ENCODE results near the gene YIPF3. TPM values are rescaled to one million over a fixed set of nuclear protein-coding genes. Genes with fewer than 3 reads are reported as not detected.

Gene YIPF3
- total RNA-seq, 1 experiment from 2014 or later, result 81.8 TPM

DNA sequence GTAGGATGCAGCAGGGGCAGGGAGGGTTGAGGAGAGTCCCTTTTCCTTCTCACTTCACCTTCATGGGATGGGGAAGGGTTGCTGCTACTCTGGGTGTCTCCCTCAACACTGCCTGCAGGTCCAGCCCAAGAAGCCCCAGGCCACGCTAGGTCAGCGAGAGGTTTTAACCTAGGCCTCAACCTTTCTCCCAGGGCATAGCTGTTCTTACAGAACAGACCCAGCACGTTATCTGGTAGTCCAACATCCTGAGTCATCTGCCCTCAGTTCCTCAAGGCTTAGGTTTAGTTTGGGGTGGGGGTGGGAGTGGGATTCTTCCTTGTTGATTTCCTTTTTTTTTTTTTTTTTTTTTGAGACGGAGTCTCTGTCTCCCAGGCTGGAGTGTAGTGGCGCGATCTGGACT lies 22.4 kb downstream of the YIPF3 start:
- DNase-seq (ENCODE audit: low read depth, low spot score) (no peak), ATAC-seq (no peak)
- Histone ChIP-seq H3K9me3 (ENCODE audit: control insufficient read depth, insufficient read depth, low read depth, low read length) (no peaks in the 10 kb centered on the region), H3K27me3 (ENCODE audit: control insufficient read depth, insufficient read depth, low read length) (no peaks in the 10 kb centered on the region), H3K27ac (ENCODE audit: low read length) (no peak overlapping the region), H3K4me1 (ENCODE audit: control insufficient read depth, insufficient read depth, low read length) (peaks cover 19% of the 10 kb centered on the region), H3K4me3 (ENCODE audit: low read depth in 2 of 2, low read length in 2 of 2) (no peak overlapping the region), H3K36me3 (ENCODE audit: control insufficient read depth, insufficient read depth, low read length) (no peaks in the 10 kb centered on the region)
- intact Hi-C loops (cut with micrococcal nuclease; ENCODE audit: unreplicated experiment) (no loop called here), in situ Hi-C loops (cut with HindIII; ENCODE audit: low pct_unique_long_range_greater_than_20kb, low sequenced_read_pairs) (no loop called here)
- POLR2A ChIA-PET, result no interaction called here
- no TSS peak for BruUV-seq (replicated peaks)
- CTCF ChIA-PET, result no interaction called here
- TF ChIP-seq SIN3A (IDR thresholded peaks at IDR 0.05; ENCODE audit: borderline replicate concordance, insufficient read depth, low read depth, low read length), result no peak
- TF ChIP-seq, protein P1, sequence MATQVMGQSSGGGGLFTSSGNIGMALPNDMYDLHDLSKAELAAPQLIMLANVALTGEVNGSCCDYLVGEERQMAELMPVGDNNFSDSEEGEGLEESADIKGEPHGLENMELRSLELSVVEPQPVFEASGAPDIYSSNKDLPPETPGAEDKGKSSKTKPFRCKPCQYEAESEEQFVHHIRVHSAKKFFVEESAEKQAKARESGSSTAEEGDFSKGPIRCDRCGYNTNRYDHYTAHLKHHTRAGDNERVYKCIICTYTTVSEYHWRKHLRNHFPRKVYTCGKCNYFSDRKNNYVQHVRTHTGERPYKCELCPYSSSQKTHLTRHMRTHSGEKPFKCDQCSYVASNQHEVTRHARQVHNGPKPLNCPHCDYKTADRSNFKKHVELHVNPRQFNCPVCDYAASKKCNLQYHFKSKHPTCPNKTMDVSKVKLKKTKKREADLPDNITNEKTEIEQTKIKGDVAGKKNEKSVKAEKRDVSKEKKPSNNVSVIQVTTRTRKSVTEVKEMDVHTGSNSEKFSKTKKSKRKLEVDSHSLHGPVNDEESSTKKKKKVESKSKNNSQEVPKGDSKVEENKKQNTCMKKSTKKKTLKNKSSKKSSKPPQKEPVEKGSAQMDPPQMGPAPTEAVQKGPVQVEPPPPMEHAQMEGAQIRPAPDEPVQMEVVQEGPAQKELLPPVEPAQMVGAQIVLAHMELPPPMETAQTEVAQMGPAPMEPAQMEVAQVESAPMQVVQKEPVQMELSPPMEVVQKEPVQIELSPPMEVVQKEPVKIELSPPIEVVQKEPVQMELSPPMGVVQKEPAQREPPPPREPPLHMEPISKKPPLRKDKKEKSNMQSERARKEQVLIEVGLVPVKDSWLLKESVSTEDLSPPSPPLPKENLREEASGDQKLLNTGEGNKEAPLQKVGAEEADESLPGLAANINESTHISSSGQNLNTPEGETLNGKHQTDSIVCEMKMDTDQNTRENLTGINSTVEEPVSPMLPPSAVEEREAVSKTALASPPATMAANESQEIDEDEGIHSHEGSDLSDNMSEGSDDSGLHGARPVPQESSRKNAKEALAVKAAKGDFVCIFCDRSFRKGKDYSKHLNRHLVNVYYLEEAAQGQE (IDR thresholded peaks at IDR 0.05; ENCODE audit: insufficient read depth in 1 of 2, low read depth in 2 of 2, low read length in 1 of 2), result no peak
- TF ChIP-seq, protein P2, sequence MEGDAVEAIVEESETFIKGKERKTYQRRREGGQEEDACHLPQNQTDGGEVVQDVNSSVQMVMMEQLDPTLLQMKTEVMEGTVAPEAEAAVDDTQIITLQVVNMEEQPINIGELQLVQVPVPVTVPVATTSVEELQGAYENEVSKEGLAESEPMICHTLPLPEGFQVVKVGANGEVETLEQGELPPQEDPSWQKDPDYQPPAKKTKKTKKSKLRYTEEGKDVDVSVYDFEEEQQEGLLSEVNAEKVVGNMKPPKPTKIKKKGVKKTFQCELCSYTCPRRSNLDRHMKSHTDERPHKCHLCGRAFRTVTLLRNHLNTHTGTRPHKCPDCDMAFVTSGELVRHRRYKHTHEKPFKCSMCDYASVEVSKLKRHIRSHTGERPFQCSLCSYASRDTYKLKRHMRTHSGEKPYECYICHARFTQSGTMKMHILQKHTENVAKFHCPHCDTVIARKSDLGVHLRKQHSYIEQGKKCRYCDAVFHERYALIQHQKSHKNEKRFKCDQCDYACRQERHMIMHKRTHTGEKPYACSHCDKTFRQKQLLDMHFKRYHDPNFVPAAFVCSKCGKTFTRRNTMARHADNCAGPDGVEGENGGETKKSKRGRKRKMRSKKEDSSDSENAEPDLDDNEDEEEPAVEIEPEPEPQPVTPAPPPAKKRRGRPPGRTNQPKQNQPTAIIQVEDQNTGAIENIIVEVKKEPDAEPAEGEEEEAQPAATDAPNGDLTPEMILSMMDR (IDR thresholded peaks at IDR 0.05), result no peak
- TF ChIP-seq TCF7L2 (IDR thresholded peaks at IDR 0.05; ENCODE audit: low read depth, low read length), result no peak
- no peak for TF ChIP-seq POLR2AphosphoS5 (IDR thresholded peaks at IDR 0.05; ENCODE audit: low read depth, low read length)

DNA sequence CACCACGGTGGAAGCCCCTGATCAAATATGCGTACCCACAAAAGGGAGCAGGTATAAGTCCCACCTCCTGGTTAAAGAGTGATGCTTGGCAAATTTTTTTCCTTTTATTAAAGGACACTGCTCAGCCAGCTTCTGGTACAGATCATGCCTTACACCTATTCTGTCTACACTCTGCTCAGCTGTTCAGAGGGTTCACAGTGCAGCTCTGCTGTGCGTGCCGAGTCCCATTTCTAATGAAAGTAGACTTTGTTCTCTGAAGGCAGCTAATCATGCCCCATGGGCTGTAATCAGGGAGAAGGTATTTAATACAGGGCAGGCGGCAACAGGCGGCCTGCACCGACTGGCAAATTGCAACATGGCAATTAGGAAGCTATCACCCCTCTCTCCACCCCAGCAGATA lies 22.9 kb downstream of the YIPF3 start:
- intact Hi-C loops (cut with micrococcal nuclease; ENCODE audit: unreplicated experiment), result no loop called here
- no peak for ATAC-seq
- Histone ChIP-seq H3K27me3 (ENCODE audit: control insufficient read depth, insufficient read depth, low read length) (no peaks in the 10 kb centered on the region), H3K4me1 (ENCODE audit: control insufficient read depth, insufficient read depth, low read length) (peaks cover 19% of the 10 kb centered on the region), H3K4me3 (ENCODE audit: low read depth in 2 of 2, low read length in 2 of 2) (no peak overlapping the region), H3K27ac (ENCODE audit: low read length) (no peak overlapping the region), H3K9me3 (ENCODE audit: control insufficient read depth, insufficient read depth, low read depth, low read length) (no peaks in the 10 kb centered on the region), H3K36me3 (ENCODE audit: control insufficient read depth, insufficient read depth, low read length) (no peaks in the 10 kb centered on the region)
- BruUV-seq (replicated peaks), result no TSS peak
- no peak for DNase-seq (ENCODE audit: low read depth, low spot score)
- POLR2A ChIA-PET, result interaction anchor here (0.6 kb wide), 1 partner anchor 322 kb away, joined by 3 read pairs; no protein-coding TSS in a partner anchor
- CTCF ChIA-PET, result interaction anchor here (0.5 kb wide), 1 partner anchor 35 kb away, joined by 3 read pairs; no protein-coding TSS in a partner anchor
- TF ChIP-seq, protein P1 (IDR thresholded peaks at IDR 0.05; ENCODE audit: insufficient read depth in 1 of 2, low read depth in 2 of 2, low read length in 1 of 2), result no peak
- TF ChIP-seq, protein P2 (IDR thresholded peaks at IDR 0.05), result no peak
- TF ChIP-seq POLR2AphosphoS5 (IDR thresholded peaks at IDR 0.05; ENCODE audit: low read depth, low read length), result no peak
- no peak for TF ChIP-seq SIN3A (IDR thresholded peaks at IDR 0.05; ENCODE audit: borderline replicate concordance, insufficient read depth, low read depth, low read length)
- TF ChIP-seq TCF7L2 (IDR thresholded peaks at IDR 0.05; ENCODE audit: low read depth, low read length), result no peak
- in situ Hi-C loops (cut with HindIII; ENCODE audit: low pct_unique_long_range_greater_than_20kb, low sequenced_read_pairs), result no loop called here
